ENCODE measurements around the gene NEDD4L. TPM values are rescaled to one million over a fixed set of nuclear protein-coding genes. Genes with fewer than 3 reads are reported as not detected.

The NEDD4L gene
- total and polyA plus RNA-seq, 4 donors, result 10.2 to 20.3 (median 13.2) TPM

DNA sequence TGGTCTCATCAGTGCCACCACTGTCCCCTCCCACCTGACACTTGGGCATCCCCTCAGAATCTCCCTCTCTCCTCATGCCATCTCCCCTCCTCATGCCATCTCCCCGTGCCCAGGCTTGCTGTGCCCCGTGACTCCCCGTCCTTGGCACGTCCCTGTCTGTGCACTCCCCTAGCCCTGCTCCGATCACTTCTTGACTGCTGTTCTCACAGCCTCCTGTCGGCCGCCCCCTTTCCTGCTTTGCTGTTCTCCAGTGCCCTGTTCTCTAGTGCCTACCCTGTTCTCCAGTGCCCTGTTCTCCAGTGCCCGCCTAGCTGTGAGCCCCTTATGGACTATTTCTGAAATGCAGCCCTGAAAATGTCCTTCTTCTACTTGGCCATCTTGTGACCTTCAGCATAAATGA is 331.0 kb downstream of the NEDD4L start:
- DNase-seq (ENCODE audit: low spot score), result no peak
- Histone ChIP-seq H3K36me3 (ENCODE audit: control insufficient read depth in 4 of 4, insufficient read depth in 3 of 4, low read depth in 1 of 4, low read length in 3 of 4) (peaks cover 0 to 14% (median 2%) of the 10 kb centered on the region in 4 donors), H3K4me3 (ENCODE audit: low read depth in 1 of 3, low read length in 3 of 3) (no peak overlapping the region), H3K27ac (ENCODE audit: low read depth in 1 of 2, low read length in 2 of 2) (no peak overlapping the region), H3K9ac (ENCODE audit: low read depth in 1 of 2, low read length in 2 of 2) (no peak overlapping the region), H3K27me3 (ENCODE audit: control insufficient read depth in 4 of 4, insufficient read depth in 4 of 4, low read length in 3 of 4) (no peaks in the 10 kb centered on the region), H3K9me3 (ENCODE audit: control insufficient read depth in 4 of 4, low read length in 3 of 4) (no peaks in the 10 kb centered on the region), H3K4me1 (ENCODE audit: control insufficient read depth in 4 of 4, insufficient read depth in 4 of 4, low read length in 3 of 4) (no peaks in the 10 kb centered on the region)
- TF ChIP-seq YY1 (IDR thresholded peaks at IDR 0.05) (no peak), HNF4A (conservative IDR thresholded peaks at IDR 0.05) (no peak), SP1 (IDR thresholded peaks at IDR 0.05) (no peak), EGR1 (IDR thresholded peaks at IDR 0.05; ENCODE audit: low read depth in 2 of 2) (no peak), HNF4G (IDR thresholded peaks at IDR 0.05) (no peak), TAF1 (conservative IDR thresholded peaks at IDR 0.05) (no peak), NR2F2 (IDR thresholded peaks at IDR 0.05) (no peak), RAD21 (IDR thresholded peaks at IDR 0.05) (no peak)
- TF ChIP-seq, protein P1, sequence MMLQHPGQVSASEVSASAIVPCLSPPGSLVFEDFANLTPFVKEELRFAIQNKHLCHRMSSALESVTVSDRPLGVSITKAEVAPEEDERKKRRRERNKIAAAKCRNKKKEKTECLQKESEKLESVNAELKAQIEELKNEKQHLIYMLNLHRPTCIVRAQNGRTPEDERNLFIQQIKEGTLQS (IDR thresholded peaks at IDR 0.05), result no peak
- TF ChIP-seq, protein P2, sequence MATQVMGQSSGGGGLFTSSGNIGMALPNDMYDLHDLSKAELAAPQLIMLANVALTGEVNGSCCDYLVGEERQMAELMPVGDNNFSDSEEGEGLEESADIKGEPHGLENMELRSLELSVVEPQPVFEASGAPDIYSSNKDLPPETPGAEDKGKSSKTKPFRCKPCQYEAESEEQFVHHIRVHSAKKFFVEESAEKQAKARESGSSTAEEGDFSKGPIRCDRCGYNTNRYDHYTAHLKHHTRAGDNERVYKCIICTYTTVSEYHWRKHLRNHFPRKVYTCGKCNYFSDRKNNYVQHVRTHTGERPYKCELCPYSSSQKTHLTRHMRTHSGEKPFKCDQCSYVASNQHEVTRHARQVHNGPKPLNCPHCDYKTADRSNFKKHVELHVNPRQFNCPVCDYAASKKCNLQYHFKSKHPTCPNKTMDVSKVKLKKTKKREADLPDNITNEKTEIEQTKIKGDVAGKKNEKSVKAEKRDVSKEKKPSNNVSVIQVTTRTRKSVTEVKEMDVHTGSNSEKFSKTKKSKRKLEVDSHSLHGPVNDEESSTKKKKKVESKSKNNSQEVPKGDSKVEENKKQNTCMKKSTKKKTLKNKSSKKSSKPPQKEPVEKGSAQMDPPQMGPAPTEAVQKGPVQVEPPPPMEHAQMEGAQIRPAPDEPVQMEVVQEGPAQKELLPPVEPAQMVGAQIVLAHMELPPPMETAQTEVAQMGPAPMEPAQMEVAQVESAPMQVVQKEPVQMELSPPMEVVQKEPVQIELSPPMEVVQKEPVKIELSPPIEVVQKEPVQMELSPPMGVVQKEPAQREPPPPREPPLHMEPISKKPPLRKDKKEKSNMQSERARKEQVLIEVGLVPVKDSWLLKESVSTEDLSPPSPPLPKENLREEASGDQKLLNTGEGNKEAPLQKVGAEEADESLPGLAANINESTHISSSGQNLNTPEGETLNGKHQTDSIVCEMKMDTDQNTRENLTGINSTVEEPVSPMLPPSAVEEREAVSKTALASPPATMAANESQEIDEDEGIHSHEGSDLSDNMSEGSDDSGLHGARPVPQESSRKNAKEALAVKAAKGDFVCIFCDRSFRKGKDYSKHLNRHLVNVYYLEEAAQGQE (IDR thresholded peaks at IDR 0.05), result no peak
- WGBS, result 97% methylated on average over 8 of the region's 8 CpGs

DNA sequence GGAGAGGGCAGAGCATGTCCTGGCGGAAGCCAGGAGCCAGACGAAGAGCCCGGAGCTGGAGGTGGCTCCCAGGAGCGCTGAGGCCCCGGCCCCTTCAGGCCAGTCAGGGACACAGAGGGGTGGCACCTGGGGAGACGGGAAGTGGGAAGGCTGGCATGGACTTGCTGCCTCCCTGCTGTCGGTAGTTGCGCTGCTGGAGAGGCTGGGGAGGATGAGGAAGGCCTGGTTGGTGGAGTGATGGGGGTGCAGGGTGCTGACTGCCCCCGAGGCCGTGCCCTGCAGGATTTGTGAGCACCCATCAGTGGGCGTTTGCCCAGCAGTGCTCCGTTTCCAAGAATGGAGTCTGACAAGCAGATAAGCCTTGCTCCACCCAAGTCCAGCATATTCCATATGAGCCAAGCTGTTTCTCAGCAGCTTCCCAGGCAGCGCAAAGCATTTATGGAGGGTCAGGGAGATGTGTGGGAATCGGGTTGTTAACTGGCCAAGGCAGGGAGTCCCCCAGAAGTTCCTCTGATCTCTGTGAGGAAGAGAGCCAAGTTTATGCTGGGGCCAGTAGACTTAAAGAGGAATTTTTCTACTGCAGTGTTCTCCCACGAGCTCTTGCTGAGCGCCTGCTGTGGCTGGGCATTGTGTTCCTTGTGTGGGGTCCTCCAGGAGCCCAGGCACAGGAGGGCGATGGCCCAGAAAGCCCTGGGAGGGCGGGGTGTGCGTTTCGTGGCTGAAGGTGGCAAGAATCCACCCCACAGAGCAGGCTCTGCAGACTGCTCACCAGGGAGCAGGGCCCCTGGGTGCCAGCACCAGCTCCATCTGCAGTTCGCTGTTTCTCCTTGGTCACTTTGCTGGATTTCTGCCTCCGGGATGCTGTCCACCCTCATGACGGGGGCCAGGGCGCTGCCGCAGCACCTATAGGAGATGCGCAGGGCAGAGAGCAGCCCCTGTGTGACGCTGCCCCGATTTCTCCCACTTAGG is 334.7 kb downstream of the NEDD4L start:
- 93% methylated on average over 28 of the region's 28 CpGs for WGBS
- Histone ChIP-seq H3K4me1 (ENCODE audit: control insufficient read depth in 4 of 4, insufficient read depth in 4 of 4, low read length in 3 of 4) (no peaks in the 10 kb centered on the region), H3K27ac (ENCODE audit: low read depth in 1 of 2, low read length in 2 of 2) (no peak overlapping the region), H3K36me3 (ENCODE audit: control insufficient read depth in 4 of 4, insufficient read depth in 3 of 4, low read depth in 1 of 4, low read length in 3 of 4) (peaks cover 0 to 3% (median 2%) of the 10 kb centered on the region in 4 donors), H3K27me3 (ENCODE audit: control insufficient read depth in 4 of 4, insufficient read depth in 4 of 4, low read length in 3 of 4) (no peaks in the 10 kb centered on the region), H3K9ac (ENCODE audit: low read depth in 1 of 2, low read length in 2 of 2) (no peak overlapping the region), H3K9me3 (ENCODE audit: control insufficient read depth in 4 of 4, low read length in 3 of 4) (no peaks in the 10 kb centered on the region), H3K4me3 (ENCODE audit: low read depth in 1 of 3, low read length in 3 of 3) (no peak overlapping the region)
- DNase-seq (ENCODE audit: low spot score), result no peak
- TF ChIP-seq SP1 (IDR thresholded peaks at IDR 0.05) (no peak), RXRA (IDR thresholded peaks at IDR 0.05) (no peak), FOXA2 (IDR thresholded peaks at IDR 0.05) (no peak), YY1 (IDR thresholded peaks at IDR 0.05) (no peak), FOXA1 (IDR thresholded peaks at IDR 0.05) (no peak), RAD21 (IDR thresholded peaks at IDR 0.05) (no peak), JUND (IDR thresholded peaks at IDR 0.05) (no peak), EGR1 (IDR thresholded peaks at IDR 0.05; ENCODE audit: low read depth in 2 of 2) (no peak), HNF4G (IDR thresholded peaks at IDR 0.05) (no peak), NR2F2 (IDR thresholded peaks at IDR 0.05) (no peak), HNF4A (conservative IDR thresholded peaks at IDR 0.05) (no peak), GABPA (IDR thresholded peaks at IDR 0.05 in 1 of 2, conservative IDR thresholded peaks at IDR 0.05 in 1 of 2) (no peak), TAF1 (conservative IDR thresholded peaks at IDR 0.05) (no peak)
- TF ChIP-seq, protein P3, sequence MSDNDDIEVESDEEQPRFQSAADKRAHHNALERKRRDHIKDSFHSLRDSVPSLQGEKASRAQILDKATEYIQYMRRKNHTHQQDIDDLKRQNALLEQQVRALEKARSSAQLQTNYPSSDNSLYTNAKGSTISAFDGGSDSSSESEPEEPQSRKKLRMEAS (IDR thresholded peaks at IDR 0.05), result no peak
- TF ChIP-seq, protein P4, sequence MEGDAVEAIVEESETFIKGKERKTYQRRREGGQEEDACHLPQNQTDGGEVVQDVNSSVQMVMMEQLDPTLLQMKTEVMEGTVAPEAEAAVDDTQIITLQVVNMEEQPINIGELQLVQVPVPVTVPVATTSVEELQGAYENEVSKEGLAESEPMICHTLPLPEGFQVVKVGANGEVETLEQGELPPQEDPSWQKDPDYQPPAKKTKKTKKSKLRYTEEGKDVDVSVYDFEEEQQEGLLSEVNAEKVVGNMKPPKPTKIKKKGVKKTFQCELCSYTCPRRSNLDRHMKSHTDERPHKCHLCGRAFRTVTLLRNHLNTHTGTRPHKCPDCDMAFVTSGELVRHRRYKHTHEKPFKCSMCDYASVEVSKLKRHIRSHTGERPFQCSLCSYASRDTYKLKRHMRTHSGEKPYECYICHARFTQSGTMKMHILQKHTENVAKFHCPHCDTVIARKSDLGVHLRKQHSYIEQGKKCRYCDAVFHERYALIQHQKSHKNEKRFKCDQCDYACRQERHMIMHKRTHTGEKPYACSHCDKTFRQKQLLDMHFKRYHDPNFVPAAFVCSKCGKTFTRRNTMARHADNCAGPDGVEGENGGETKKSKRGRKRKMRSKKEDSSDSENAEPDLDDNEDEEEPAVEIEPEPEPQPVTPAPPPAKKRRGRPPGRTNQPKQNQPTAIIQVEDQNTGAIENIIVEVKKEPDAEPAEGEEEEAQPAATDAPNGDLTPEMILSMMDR (IDR thresholded peaks at IDR 0.05; ENCODE audit: low read depth, low read length, missing input control), result no peak
- TF ChIP-seq, protein P1 (IDR thresholded peaks at IDR 0.05), result no peak
- TF ChIP-seq, protein P5, sequence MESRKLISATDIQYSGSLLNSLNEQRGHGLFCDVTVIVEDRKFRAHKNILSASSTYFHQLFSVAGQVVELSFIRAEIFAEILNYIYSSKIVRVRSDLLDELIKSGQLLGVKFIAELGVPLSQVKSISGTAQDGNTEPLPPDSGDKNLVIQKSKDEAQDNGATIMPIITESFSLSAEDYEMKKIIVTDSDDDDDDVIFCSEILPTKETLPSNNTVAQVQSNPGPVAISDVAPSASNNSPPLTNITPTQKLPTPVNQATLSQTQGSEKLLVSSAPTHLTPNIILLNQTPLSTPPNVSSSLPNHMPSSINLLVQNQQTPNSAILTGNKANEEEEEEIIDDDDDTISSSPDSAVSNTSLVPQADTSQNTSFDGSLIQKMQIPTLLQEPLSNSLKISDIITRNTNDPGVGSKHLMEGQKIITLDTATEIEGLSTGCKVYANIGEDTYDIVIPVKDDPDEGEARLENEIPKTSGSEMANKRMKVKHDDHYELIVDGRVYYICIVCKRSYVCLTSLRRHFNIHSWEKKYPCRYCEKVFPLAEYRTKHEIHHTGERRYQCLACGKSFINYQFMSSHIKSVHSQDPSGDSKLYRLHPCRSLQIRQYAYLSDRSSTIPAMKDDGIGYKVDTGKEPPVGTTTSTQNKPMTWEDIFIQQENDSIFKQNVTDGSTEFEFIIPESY (IDR thresholded peaks at IDR 0.05), result no peak
- TF ChIP-seq, protein P2 (IDR thresholded peaks at IDR 0.05), result no peak

All from liver (tissue), 9 donors.